Measurements from ENCODE around the gene SURF6. TPM values are rescaled to one million over a fixed set of nuclear protein-coding genes. Genes with fewer than 3 reads are reported as not detected.
"Not testable (repeated sequence)": the region's sequence is repeated elsewhere in the genome, so short reads cannot be mapped to it uniquely, and the experiment has no call there.

The SURF6 gene
- total RNA-seq, 2 donors from 2014 or later: 8.2 to 13.6 TPM

GRCh38 chr9:133331641-133332380, 4.2 kb downstream of the SURF6 start:
- Histone ChIP-seq H3K27ac (no peak overlapping the region), H3K36me3 (peaks cover 44% of the 10 kb centered on the region), H3K4me1 (peaks cover 0 to 29% of the 10 kb centered on the region in 2 donors), H3K27me3 (no peaks in the 10 kb centered on the region), H3K4me3 (no peak overlapping the region), H3K9me3 (no peaks in the 10 kb centered on the region)
- no peak for TF ChIP-seq CTCF (IDR thresholded peaks at IDR 0.05)
- DNase-seq (ENCODE audit: low spot score): no peak

- Histone ChIP-seq H3K36me3 (peaks cover 44% of the 10 kb centered on the region), H3K27me3 (no peaks in the 10 kb centered on the region), H3K9me3 (no peaks in the 10 kb centered on the region), H3K4me1 (peaks cover 0 to 23% of the 10 kb centered on the region in 2 donors), H3K4me3 (no peak overlapping the region), H3K27ac (no peak overlapping the region)
- TF ChIP-seq CTCF (IDR thresholded peaks at IDR 0.05): no peak
- no peak for DNase-seq (ENCODE audit: low spot score)
Observed at GRCh38 chr9:133331221-133331620, 4.8 kb downstream of the SURF6 start.

GRCh38 chr9:133329306-133330156, 6.5 kb downstream of the SURF6 start:
- DNase-seq (ENCODE audit: low spot score); H3K27ac ChIP-seq; H3K27me3 ChIP-seq; H3K9me3 ChIP-seq; H3K4me3 ChIP-seq: not testable (repeated sequence)
- H3K4me1 ChIP-seq: peaks cover 0 to 12% of the 10 kb centered on the region in 2 donors
- H3K36me3 ChIP-seq: peaks cover 42% of the 10 kb centered on the region
- peak; percentile 36 to 70 for TF ChIP-seq CTCF (IDR thresholded peaks at IDR 0.05)

DNA sequence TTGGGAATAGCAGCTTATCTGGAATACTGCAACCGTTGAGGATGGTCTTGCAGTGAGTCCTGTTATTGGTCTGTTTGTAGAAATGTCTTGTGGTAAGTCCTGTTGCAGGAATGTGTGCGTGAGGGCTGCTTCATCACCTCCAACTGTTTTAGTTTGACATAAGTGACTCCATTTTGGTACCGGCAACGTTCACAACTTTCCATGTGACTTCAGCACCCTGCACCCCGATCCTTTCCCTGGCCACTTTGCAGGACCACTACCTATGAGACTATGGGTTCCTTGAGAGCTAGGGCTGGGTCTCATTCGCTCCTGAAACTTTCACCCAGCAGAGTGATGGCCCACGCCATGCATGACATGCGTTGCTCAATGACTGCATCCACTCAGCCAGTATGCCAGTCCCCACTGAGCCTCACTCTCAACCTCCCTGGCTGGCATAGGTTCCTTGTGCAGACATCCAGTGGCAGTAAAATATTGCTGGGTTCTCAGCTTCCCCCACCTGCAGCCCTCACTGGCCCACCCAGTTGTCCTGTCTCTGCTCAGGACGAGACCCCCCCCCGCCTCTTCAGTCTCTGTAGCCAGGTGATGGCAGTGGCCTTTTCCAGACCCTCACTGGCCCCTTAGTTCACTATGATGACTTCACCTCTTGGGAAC, 8.0 kb downstream of the SURF6 start:
- TF ChIP-seq CTCF (IDR thresholded peaks at IDR 0.05): no peak
- H3K4me3 ChIP-seq: no peak overlapping the region
- H3K27ac ChIP-seq: no peak overlapping the region
- H3K4me1 ChIP-seq: no peaks in the 10 kb centered on the region
- no peaks in the 10 kb centered on the region for H3K9me3 ChIP-seq
- H3K27me3 ChIP-seq: no peaks in the 10 kb centered on the region
- H3K36me3 ChIP-seq: peaks cover 26% of the 10 kb centered on the region
- no peak for DNase-seq (ENCODE audit: low spot score)

DNA sequence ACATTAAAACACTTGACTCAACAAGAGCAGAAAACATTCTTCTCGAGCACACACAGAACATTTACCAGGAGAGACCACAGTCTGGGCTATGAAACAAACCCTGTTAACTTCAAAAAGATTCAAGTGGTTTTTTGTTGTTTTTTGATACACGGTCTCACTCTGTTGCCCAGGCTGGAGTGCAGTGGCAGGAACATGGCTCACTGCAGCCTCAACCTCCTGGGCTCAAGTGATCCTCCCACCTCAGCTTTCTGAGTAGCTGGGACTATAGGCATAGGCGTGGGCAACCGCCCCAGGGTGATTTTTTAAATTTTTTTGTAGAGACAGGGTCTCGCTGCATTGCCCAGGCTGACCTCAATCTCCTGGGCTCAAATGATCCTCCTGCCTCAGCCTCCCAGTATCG, 9.0 kb downstream of the SURF6 start:
- not testable (repeated sequence) for H3K4me1 ChIP-seq; DNase-seq (ENCODE audit: low spot score); H3K27me3 ChIP-seq; H3K4me3 ChIP-seq; H3K9me3 ChIP-seq; H3K27ac ChIP-seq
- peaks cover 17% of the 10 kb centered on the region for H3K36me3 ChIP-seq

Data from right atrium auricular region (tissue), 2 donors.